Activated CD4-positive, CD25-positive, alpha-beta regulatory T cell treated with anti-CD3 and anti-CD28 coated beads, Interleukin-2, amount 50 U/mL, for 16 hours (primary cell): ENCODE data around the gene FAM210B.
"Not testable (repeated sequence)": the region's sequence is repeated elsewhere in the genome, so short reads cannot be mapped to it uniquely, and the experiment has no call there.

Experiments
- DNase-seq: peaks from one replicate; pipeline ENCODE4 v3.0.0-alpha.2; 2020; ENCODE audit warnings: low read depth, low spot score

Gene FAM210B

DNA sequence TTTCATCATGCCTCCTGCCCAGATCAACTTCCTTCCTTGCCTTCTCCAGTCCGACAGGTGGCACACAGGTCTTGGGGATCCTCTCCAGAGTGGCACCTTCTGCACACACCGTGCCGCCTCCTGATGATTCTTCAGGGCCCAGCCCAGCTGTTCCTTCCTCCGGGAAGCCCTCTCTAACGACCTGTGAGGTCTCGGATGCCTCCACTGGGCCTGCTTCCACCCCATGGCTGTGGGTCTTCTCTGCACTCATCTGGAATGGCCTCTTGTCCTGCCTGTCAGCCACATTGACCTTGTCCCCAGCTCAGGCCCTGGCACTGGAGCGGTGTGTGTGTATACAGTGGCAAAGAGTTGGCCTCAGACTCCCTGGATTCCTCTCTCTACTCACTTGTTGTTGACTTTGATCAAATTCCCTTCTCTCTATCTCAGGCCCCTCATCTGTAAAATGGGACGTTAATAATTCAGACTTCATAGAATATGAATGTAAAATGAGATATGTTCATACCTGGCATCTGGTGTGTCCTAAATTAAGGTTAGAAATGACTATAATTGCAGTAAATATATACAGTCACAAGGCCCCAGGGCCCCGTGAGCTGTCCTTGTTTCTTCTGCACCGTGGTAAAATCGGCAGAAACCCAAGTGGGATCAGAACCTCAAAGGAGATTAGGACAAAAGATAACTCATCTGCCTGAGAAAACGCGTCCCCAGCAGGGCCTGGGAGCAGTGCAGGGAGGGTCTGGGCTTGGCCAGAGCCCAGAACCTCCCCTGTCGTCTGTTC, 1.5 kb downstream of the FAM210B start:
- no peak for DNase-seq

DNA sequence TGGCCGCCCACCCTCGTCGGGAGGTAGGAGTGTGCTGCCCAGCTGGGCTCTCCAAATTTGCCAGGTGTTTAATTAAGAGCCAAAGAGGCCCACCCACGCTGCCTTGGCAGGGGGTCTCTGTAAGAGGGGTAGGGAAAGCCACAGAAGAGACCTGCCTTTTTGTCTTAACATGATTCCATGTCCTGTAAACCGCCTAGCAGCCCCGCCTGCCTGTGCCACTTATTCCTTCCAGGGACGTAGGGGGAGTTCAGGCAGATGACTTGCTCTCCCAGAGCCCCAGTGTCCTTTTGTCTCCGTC, 2.1 kb downstream of the FAM210B start:
- DNase-seq, result no peak

DNA sequence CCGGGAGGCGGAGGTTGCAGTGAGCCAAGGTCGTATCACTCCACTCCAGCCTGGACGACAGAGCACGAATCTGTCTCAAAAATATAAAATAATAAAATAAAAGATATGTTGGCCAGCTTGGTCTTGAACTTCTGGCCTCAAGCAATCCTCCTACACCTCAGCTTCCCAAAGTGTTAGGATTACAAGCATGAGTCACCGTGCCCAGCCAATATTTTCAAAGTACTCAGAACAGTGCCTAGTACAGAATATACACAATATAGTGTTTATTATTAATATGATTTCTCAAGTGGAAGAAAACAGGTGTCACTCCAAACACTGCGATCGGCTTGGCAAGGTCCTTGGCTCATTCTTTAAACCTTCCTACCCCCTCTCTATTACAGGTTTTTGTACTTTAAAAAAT, 3.1 kb downstream of the FAM210B start:
- DNase-seq, result no peak

DNA sequence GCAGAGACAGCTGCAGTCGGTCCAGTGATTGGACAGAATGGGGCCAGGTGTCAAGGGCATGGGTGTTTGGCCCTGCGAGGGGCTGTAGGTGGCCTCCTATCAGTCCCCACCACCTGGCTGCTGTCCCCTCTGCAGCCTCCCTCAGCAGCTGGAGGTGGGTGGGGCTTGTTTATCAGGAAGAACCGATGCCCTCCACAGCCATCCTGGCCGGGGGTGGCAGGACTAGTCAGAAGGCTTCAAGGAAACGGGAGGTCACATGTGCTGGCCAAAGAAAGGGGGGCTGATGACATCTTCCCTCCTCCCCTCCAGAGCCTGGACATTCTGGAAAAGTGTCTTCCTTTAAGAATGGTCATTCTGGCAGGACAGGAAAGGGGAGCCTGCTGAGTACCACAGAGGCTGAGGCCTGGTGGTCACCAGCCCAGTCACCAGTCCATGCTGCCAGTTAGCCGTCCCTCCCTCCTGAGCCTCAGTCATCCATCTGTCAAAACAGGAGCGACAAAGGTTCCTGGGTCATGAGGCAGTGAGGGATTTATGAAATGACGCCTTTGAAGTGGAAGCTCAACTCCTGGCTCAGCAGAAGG, 4.1 kb downstream of the FAM210B start:
- no peak for DNase-seq

DNA sequence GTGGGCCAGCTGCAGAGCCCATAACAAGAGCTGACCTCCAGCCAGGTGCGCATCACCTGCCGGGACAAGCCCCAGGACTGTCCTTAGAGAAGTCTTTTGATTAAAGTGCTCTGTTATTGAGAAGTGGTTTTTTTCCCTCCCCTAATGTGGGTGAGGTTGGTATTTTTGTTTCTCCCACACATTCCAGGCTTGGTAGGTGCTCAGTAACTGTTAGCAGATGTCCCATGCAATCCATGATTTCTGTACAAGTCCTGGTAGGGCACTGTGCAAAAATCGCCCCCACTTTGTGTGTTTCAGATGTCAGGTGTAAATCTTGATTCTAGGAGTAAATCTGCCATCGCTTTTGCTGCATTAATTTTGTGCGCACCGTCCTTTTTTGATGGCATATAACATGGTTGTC, 4.7 kb downstream of the FAM210B start:
- DNase-seq, result no peak

DNA sequence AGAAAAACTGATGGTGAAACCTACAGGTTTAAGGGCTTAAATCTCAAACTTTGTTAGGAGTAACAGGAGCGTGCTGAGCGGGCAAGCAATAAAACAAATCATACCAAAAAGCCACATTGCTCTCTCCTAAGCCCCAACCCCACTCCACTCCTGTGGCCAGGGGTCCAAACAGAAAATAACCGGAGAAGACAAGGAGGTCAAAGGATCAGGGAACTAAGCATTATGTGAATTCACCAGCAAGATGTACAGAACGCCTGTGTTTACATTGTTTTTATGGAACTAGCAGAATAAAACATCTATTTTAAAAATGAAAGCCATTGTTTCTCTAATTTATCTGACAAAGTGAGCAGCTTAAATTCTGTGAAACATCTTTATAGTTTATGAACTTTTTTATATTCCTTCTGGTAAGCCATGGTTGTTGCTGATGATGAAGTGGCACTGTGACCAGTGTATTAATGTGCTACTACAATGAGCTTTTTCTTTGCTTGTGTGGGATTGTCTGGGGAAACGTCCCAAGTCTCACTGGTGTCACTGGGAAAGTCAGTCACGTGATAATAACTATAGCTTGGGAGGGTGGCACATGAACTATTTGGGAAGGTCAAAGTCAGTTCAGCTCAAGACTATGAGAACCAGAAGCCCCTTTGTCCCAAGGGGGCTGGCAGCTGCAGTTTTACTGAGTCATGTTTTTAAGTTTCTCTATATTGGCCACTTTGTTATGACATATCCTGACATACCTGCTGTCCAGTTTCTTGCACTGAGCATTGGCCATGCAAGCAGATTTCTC, 9.8 kb downstream of the FAM210B start:
- no peak for DNase-seq

DNA sequence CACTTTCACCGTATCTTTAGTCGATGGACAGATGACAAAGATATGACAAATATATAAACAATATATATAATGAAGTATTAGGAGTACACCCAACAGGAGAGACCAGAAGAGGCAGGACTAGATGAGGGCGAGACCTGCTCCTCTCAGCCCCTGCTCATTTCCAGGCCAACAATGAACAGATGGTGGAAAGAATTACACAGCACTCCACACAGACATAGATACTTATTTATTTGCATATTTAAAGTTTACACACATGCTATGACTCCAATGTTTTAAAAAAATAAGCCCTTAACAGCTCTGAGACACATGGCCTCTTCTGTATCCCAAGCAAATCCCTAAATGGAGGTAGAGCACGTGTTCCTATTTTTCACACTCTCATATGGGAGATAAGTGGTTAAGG, 10.4 kb downstream of the FAM210B start:
- no peak for DNase-seq

DNA sequence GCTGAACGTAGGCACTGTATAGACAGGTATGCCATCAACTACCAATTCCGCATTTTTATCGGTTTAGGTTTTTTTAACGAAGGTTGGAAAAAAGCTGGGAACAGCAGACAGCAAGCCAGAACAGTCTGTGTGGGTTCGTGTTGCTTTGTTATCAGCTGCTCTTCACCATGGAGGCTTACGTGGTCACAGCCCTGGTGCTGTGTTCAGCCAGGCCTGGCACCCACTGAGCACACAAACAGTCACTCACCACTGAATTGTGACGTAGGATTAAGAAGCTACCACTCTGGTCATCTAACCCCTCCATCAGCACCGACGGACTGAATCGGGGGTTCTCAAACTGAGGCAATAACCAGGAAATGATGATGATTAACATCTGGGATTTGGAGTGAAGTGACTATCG, 13.2 kb downstream of the FAM210B start:
- DNase-seq, result no peak

DNA sequence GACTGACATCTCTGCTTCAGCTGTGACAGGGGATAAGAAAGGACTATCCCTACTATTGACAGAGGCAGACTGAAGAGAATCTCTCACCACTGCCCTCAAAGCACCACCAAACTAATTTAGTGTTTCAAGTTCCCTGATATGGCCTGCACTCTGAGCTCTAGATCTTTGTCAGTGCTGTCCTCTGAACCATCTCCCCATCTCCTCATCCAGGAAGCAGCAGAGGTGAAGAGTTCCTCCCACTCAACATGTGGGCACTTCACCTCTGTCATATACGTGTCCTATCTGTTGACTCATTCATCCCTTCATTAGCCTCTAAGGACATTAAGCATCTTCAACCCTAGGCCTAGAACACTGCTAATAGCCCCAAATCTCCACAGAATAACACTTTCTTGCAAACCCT, 14.1 kb downstream of the FAM210B start:
- no peak for DNase-seq

DNA sequence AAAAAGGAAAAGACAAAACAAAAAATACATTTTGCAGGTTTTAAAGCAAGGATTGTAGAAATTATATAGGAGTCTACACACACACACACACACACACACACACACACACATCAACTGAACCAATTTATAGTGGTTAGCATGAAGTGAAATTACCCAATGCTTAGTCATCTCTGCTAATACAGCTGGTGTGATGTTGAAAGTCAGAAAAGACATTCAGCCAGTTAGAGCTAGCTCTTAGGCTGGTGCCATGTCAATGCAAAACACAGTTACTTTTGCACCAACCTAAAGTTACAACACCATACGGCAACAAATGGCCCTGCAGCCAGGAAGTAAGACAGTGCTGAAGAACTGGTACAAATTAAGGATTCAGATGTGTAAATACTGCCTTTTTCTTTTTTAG, 15.2 kb downstream of the FAM210B start:
- DNase-seq, result no peak

DNA sequence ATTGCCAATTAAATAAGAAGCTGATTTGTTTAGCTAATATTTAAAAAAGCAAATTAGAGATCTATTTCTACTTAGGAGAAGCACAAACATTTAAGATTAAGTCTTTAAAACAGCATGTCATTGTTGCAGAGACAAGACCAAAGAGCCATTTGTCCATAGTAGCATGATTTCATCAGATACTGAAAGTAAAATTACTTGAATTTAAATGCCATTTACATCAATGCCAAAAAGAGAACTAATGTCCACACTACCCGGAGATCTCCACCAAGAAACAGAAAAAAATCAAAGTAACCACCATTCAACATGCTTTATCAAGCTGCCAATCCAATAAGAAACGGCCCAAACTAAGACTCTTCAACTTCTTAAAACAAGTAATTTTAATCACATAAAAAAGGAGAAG, 17.6 kb downstream of the FAM210B start:
- DNase-seq, result no peak

DNA sequence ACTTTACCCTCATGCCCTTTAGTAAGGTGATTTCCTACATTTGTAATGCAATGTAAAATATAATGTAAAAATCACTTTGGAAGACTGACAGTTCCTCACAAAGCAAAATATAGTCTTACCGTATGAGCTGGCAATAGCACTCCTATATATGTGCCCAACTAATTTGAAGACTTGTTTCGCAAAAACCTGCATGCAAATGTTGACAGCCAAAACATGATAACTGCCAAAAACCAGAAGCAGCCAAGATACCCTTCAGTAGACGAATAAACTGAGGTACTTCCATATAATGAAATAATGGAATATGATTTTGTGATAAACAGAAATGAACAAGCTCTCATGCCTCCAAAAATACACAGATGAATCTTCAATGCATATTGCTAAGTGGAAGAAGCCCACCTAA, 19.6 kb downstream of the FAM210B start:
- DNase-seq, result no peak

DNA sequence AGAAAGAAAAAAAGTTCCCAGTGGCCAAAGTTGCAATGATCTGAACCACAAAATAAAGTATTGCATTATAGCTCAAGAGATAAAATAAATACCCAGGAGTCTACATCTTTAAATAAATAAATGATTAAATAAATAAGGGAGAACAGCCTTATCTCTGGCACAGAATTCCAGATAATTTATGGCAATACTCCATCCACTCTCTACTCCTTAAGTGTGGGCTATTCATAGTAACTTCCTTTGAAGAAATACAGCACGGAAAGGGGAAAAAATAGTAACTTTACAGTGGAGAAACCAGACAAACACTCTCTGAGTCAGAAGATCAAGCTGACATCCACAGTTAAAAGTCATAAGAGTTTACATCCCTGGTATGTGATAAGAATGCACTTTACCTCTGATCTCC, 21.6 kb downstream of the FAM210B start:
- no peak for DNase-seq

DNA sequence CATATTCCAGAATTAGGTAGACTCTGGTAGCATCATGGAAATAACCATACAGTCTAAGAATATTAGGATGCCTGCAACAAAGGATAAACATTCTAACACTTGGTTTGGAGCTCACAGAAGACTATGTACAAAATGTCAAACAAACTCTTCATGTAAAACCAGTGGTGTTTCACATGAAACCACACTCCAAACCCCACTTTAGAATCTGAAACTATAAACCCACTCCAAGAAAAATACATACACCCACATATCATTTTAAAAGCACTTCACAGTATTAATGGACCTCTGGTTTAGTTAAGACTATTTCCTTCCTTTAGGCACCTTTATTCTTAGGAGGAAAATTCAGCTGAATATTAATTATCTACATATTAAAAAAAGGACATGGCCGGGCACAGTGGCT, 22.7 kb downstream of the FAM210B start:
- DNase-seq, result no peak

DNA sequence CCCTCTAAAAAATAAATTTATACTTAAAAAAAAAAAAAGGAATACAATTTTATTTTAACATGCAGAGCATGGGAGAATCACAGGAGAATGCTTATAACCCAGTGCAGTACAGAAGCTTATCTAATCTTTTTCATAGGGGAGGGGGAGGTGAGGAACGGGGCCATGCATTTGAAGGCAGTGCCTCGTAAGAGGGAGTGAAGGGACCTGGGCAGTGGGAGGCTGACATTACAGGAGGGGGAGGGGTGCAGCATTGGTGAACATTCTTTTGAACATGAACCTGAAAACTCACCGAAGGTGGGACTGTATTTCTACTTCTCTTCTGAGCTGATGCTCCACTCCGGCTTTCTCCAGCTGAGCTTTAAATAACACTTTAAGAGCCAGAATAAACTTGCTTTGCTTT, 23.9 kb downstream of the FAM210B start:
- DNase-seq, result no peak

DNA sequence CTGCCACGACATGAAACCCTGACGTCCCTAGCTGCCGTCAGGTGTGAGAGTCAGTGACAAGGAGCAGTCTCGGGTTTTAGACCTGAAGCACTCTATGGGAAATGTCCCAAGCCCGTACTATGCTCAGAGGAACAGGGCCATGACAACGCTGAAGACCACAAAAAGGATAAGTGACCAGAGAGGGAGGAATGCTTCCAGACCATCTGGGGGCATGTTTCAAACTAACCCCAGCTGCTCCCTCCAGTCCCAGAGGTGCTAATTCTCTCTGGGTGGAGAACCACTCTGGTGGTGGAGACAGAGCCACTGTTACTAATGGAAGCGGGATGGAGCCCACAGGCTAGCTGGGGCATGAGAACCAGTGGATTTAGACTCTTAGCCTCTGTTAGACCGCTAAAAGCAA, 24.6 kb downstream of the FAM210B start:
- DNase-seq, result no peak

DNA sequence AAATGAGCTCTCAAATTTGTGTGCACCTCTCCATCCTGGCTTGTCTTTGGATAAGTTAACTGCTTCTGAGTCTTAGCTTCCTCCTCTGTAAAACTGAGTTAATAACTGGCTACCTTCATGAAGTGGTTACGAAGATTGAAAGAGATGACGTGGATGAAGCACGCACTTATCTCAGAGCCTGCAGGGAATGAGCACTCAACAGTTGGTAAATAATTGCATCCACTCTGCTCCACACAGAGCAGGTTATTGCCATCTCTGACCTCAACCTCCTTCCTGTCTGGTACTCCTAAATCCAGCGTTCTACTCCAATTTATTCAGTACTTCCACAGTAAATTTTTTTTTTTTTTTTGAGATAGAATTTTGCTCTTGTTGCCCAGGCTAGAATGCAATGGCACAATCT, 26.4 kb downstream of the FAM210B start:
- no peak for DNase-seq

DNA sequence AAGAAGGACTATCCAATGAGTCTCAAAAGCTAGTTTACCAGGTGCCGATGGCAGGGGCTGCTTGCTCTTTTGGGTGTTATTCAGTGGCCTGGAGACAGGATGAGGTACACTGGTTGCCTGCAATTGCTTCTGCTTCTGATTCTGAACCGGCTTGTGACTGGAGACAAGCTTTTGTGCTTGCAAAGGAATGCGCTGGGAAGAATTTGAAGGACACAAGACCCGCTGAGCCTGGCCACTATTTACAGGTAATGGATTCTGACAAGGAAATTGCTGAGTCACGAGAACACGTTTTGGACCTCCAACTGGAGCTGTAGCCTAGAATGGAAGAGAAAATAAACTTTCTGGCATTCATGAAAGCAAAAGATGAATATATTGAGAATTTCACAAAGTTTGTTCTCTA, 27.4 kb downstream of the FAM210B start:
- no peak for DNase-seq

DNA sequence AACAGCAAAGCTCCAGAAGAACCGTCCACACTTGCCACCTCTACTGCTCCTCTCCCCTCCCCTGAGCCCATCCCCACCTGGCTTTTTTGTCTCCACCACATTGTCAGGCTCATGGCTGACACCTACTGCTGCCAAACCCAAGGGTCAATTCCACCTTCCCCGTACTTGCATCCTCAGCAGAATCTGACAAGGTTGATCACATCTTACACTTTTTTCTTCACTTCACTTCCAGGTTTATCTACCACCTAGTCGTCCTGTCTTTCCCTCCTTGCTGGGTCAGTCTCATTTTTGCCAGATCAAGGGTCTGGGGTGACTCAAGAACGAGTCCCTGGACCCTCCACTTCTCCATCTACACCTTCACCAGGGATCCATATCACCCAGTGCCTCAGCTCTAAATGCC, 30.1 kb downstream of the FAM210B start:
- no peak for DNase-seq

DNA sequence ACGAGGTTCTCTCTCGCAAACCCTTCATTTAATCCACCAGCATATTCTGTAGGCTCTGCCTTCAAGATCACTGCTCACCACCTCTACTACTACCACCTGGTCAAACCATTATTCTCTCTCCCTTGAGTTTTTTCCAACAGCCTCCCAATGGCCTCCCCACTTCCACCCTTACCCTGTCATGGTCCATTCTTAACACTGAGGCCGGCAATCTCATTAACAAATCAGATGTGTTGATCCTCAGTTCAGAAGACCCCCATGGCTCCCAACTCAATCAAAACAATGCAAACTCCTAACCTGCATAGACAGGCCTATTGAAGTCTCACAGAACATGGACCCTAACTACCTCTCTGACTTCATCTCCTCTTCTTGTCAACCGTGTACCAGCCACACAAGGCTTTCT, 31.0 kb downstream of the FAM210B start:
- DNase-seq, result no peak

DNA sequence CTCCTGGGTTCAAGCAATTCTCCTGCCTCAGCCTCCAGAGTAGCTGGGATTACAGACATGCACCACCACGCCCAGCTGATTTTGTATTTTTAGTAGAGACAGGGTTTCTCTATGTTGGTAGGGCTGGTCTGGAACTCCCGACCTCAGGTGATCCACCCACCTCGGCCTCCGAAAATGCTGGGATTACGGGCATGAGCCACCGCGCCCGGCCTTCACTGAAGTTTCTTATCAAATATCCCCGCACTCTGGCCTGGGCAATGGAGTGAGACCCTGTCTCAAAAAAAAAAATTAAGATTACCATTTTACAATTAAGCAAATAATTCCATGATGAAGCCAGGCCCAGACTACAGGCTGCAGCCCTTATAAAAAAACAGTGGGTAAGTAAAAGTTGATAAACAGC, 31.6 kb downstream of the FAM210B start:
- DNase-seq, result not testable (repeated sequence)

DNA sequence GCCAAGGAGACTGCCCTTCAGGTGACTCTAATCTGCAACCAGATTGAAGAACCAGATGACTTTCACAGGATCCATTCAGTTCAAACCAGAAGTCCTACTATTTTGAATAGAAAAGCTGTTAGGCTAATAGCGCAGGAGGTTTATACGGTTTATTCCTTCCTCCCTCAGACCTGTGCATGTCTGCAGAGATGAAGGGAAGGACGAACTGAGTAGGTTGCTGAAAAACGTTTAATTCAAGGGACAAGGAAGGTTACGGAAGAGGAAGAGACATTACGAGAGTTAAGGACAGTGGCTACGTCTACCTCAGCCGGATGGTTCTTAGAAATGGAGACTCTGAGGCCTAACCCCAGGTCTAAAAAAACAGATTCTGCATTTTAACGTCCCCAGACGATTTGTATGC, 32.3 kb downstream of the FAM210B start:
- no peak for DNase-seq

DNA sequence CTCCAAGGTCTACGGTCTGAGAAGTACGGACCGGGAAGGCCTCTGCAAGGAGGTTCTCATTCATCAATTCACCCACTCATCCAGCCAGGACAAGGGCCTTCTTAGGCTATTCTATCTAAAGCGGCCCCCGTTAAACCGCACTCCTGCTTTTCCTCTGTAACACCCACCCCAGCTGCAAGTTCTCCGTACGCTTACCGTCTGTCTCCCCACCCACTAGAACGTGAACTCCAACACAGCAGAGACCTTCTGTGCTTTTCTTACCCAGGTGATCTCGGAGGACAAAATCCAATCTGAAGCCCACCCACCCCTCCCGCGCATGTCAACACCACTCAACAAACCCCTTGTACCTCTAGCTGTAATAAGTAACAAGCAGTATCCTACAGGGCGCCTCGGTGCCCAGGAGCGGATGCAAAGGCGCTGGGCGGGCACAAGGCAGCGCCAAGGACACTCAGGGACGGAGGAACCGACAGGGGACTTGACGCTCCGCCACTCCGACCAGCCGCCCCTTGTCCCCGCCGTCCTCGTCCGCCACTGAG, 32.9 kb downstream of the FAM210B start:
- no peak for DNase-seq
